Neural crest cell (in vitro differentiated cells): ENCODE results near the gene CORO7. TPM values are rescaled to one million over a fixed set of nuclear protein-coding genes. Genes with fewer than 3 reads are reported as not detected.

Source experiments
- DNase-seq: peaks from one replicate; pipeline ENCODE4 v3.0.0; 2021; ENCODE audit warnings: low read depth, mixed read lengths, low spot score
- H3K27ac Mint-ChIP-seq: one replicate; pipeline ENCODE4 v1.8.0; 2021; ENCODE audit warnings: mild to moderate bottlenecking, mixed read lengths; ENCODE audit not compliant: unreplicated experiment
- H3K27me3 Mint-ChIP-seq: 2 replicates; pipeline ENCODE4 v1.8.0; 2021; ENCODE audit warnings: low read depth, mild to moderate bottlenecking, mixed read lengths
- H3K36me3 Mint-ChIP-seq: 2 replicates; pipeline ENCODE4 v1.8.0; 2021; ENCODE audit warnings: low read depth, mild to moderate bottlenecking, mixed read lengths
- H3K4me1 Mint-ChIP-seq: 2 replicates; pipeline ENCODE4 v1.8.0; 2021; ENCODE audit warnings: mixed read lengths
- H3K4me3 Mint-ChIP-seq: one replicate; pipeline ENCODE4 v1.8.0; 2021; ENCODE audit warnings: mild to moderate bottlenecking, mixed read lengths
- H3K9me3 Mint-ChIP-seq: 2 replicates; pipeline ENCODE4 v1.8.0; 2021; ENCODE audit warnings: mixed read lengths
- total RNA-seq: library from RNA; stranded (reverse); gene quantifications from 2 replicates; pipeline ENCODE4 v1.2.1, GENCODE V29; 2021
- TF ChIP-seq, protein P1 (sequence below): fragments of 200-600 bp; sonication (generic); conservative IDR thresholded peaks from 2 replicates; pipeline ENCODE4 v1.5.0; 2021; ENCODE audit warnings: antibody characterized with exemption, mild to moderate bottlenecking

CORO7 gene
- total RNA-seq, 1 donor from 2014 or later: 43.2 TPM

DNA sequence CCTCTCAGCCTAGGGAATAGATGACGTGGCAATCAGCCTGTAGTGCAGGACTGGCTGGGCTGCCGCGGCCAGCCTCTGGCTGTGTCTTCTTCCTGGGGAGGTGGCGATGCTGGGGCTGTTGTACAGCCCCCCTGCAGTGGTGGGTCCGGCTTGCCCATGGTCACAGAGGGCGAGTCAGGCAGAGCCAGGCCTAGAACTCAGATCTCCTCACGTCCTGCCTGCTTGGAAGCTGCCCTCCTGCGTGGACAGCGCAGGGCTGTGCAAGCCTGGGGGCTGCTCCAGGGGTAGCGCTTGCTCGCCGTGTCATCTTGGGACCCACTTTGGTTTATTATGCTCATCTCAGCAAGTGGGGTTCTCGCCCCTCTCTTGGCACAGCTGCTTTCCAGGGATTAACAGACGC, 38.7 kb upstream of the CORO7 start:
- no peaks in the 10 kb centered on the region for H3K27me3 Mint-ChIP-seq
- H3K27ac Mint-ChIP-seq: no peak overlapping the region
- no peak for DNase-seq
- H3K4me1 Mint-ChIP-seq: no peaks in the 10 kb centered on the region
- H3K4me3 Mint-ChIP-seq: no peak overlapping the region
- TF ChIP-seq, protein P1, sequence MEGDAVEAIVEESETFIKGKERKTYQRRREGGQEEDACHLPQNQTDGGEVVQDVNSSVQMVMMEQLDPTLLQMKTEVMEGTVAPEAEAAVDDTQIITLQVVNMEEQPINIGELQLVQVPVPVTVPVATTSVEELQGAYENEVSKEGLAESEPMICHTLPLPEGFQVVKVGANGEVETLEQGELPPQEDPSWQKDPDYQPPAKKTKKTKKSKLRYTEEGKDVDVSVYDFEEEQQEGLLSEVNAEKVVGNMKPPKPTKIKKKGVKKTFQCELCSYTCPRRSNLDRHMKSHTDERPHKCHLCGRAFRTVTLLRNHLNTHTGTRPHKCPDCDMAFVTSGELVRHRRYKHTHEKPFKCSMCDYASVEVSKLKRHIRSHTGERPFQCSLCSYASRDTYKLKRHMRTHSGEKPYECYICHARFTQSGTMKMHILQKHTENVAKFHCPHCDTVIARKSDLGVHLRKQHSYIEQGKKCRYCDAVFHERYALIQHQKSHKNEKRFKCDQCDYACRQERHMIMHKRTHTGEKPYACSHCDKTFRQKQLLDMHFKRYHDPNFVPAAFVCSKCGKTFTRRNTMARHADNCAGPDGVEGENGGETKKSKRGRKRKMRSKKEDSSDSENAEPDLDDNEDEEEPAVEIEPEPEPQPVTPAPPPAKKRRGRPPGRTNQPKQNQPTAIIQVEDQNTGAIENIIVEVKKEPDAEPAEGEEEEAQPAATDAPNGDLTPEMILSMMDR: no peak
- no peaks in the 10 kb centered on the region for H3K9me3 Mint-ChIP-seq
- peaks cover 5% of the 10 kb centered on the region for H3K36me3 Mint-ChIP-seq

DNA sequence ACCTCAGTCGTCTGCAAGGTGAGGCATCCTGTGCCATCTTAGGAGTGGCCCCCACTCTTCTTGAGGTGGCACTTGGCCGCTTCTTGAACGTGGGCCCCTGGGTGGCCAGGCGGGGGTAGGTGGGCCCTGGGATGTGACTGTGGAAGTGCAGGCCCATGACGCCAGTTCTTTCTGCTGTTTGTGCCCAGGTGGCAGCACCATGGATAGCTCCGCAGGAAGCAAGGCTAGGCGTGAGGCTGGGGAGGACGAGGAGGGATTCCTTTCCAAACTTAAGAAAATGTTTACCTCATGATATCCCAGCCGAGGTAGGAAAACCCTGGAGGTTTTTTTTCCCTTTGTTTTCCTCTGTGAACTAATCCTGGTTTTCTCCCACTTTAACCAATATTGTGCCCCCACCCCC, 38.2 kb upstream of the CORO7 start:
- Mint-ChIP-seq H3K36me3 (peaks cover 5% of the 10 kb centered on the region), H3K27me3 (no peaks in the 10 kb centered on the region), H3K4me3 (no peak overlapping the region), H3K9me3 (no peaks in the 10 kb centered on the region), H3K4me1 (no peaks in the 10 kb centered on the region), H3K27ac (no peak overlapping the region)
- TF ChIP-seq, protein P1: no peak
- DNase-seq: no peak

DNA sequence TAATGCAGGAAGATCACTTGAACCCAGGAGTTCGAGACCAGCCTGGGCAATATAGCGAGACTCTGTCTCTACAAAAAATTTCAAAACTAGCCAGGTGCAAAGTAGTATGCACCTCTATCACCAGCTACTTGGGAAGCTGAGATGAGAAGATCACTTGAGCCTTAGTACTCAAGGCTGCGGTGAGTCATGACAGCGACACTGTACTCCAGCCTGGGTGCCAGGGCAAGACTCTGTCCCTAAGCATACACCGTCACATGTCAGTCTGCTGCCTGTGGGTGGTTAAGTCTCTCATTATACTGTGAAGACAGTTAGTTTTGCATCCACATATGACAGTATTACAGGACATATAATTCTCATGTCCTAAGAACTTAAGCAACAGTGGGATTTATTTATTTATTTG, 36.3 kb upstream of the CORO7 start:
- no peak for DNase-seq
- H3K4me1 Mint-ChIP-seq: no peaks in the 10 kb centered on the region
- no peaks in the 10 kb centered on the region for H3K9me3 Mint-ChIP-seq
- TF ChIP-seq, protein P1: no peak
- H3K27me3 Mint-ChIP-seq: no peaks in the 10 kb centered on the region
- H3K27ac Mint-ChIP-seq: no peak overlapping the region
- no peak overlapping the region for H3K4me3 Mint-ChIP-seq
- peaks cover 3% of the 10 kb centered on the region for H3K36me3 Mint-ChIP-seq

DNA sequence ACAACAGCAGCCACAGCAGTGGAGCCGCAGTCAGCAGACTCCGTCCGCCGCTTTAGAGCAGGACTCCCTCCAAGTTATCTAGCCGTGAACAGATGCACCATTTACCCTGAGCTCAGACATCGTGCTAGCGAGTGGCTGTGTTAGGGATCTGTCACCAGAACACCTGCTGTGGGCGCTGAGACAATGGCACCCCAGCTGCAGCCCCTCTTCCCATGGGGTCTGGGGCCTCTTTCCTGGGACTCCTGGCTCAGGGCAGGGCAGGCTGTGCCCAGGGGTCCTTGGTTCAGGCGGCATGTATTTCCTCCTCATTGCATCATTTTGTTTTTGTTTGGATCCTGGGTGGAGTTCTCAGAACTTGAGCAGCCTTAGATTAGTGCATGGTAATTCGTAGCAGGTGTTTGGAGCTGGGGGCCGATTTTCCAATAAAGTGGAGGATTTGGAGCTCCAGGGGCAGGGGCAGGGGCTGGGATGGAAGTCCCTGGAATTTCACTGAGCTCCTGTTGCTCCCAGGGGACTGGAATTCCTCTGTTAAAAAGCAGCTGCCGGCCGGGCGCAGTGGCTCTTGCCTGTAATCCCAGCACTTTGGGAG, 34.6 kb upstream of the CORO7 start:
- no peaks in the 10 kb centered on the region for H3K27me3 Mint-ChIP-seq
- no peaks in the 10 kb centered on the region for H3K9me3 Mint-ChIP-seq
- no peak overlapping the region for H3K4me3 Mint-ChIP-seq
- TF ChIP-seq, protein P1: no peak
- no peaks in the 10 kb centered on the region for H3K4me1 Mint-ChIP-seq
- H3K36me3 Mint-ChIP-seq: peaks cover 3% of the 10 kb centered on the region
- no peak overlapping the region for H3K27ac Mint-ChIP-seq
- no peak for DNase-seq

DNA sequence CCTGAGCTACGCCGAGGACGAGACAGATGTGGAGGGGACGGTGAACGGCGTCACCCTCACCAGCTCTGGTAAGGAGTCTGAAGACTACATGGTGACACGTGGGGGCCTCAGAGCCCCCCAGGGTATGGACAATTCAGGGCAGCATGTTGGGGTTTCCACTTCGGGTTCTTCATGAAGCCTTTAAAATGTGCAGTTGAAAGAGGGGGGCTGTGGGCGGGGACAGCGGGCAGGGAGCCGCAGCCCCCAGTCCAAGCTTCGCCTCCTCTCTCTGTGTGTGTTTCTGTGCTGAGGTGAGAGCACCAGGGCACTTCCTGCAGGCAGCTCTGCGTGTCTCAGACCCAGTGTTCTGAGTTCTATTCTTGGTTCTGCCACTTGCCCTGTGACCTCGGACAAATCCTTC, 34.0 kb upstream of the CORO7 start:
- no peaks in the 10 kb centered on the region for H3K27me3 Mint-ChIP-seq
- TF ChIP-seq, protein P1: no peak
- no peak overlapping the region for H3K27ac Mint-ChIP-seq
- peaks cover 3% of the 10 kb centered on the region for H3K36me3 Mint-ChIP-seq
- no peaks in the 10 kb centered on the region for H3K4me1 Mint-ChIP-seq
- DNase-seq: no peak
- no peaks in the 10 kb centered on the region for H3K9me3 Mint-ChIP-seq
- no peak overlapping the region for H3K4me3 Mint-ChIP-seq
